ENCODE data around the gene XDH. TPM values are rescaled to one million over a fixed set of nuclear protein-coding genes. Genes with fewer than 3 reads are reported as not detected.

The XDH gene
- total and polyA plus RNA-seq, 7 experiments from 2014 or later = 0.36 TPM; not detected in 6

DNA sequence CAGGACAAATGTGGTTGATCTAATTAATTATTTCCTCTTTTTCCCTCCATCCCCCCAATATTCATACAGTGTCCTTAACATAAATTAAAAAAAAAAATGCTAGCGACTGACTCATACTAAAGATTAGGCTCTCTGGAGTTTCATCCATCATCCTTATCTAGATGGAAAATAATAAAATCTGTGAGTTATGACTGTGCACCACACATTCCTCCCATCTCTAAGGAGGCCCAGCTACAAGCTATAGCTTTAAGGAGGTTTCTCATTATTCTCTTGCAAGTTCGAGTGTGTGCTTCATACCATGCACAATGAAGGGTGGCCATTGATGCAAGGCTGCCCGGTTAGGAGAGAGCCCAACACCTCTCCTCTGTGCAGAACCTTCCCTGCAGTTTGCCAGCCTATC is 77.3 kb downstream of the XDH start:
- no peaks in the 10 kb centered on the region for H3K27me3 ChIP-seq (ENCODE audit: control insufficient read depth in 2 of 2, insufficient read depth in 2 of 2, low read length in 2 of 2)
- ATAC-seq (no peak), DNase-seq (no peak)
- H3K36me3 Mint-ChIP-seq = no peaks in the 10 kb centered on the region
- H3K4me3 Mint-ChIP-seq = no peak overlapping the region
- intact Hi-C loops (cut with micrococcal nuclease) = loop anchor here in 1 of 2 donors (10.0 kb wide), 1 partner anchor 1242 kb away; no protein-coding TSS in a partner anchor
- CTCF ChIA-PET = interaction anchor here (0.6 to 1.4 kb wide), 3 partner anchors 159 to 626 kb away, joined by 3 to 4 read pairs (median 3); no protein-coding TSS in a partner anchor
- H3K4me1 Mint-ChIP-seq = no peaks in the 10 kb centered on the region
- H3K27me3 Mint-ChIP-seq = peaks cover 0 to 20% (median 10%) of the 10 kb centered on the region in 5 donors
- no peak overlapping the region for H3K27ac Mint-ChIP-seq
- no peaks in the 10 kb centered on the region for H3K9me3 ChIP-seq (ENCODE audit: control insufficient read depth in 2 of 3, low read length in 3 of 3)
- POLR2A ChIA-PET = no interaction called here
- H3K27ac ChIP-seq (ENCODE audit: low read depth, low read length) = no peak overlapping the region
- H3K9me3 Mint-ChIP-seq = no peaks in the 10 kb centered on the region
- H3K4me3 ChIP-seq (ENCODE audit: low read length) = no peak overlapping the region
- no peaks in the 10 kb centered on the region for H3K4me1 ChIP-seq (ENCODE audit: control insufficient read depth in 2 of 2, insufficient read depth in 2 of 2, low read length in 2 of 2)
- no peaks in the 10 kb centered on the region for H3K36me3 ChIP-seq (ENCODE audit: control insufficient read depth in 2 of 3, insufficient read depth in 3 of 3, low read length in 3 of 3)

DNA sequence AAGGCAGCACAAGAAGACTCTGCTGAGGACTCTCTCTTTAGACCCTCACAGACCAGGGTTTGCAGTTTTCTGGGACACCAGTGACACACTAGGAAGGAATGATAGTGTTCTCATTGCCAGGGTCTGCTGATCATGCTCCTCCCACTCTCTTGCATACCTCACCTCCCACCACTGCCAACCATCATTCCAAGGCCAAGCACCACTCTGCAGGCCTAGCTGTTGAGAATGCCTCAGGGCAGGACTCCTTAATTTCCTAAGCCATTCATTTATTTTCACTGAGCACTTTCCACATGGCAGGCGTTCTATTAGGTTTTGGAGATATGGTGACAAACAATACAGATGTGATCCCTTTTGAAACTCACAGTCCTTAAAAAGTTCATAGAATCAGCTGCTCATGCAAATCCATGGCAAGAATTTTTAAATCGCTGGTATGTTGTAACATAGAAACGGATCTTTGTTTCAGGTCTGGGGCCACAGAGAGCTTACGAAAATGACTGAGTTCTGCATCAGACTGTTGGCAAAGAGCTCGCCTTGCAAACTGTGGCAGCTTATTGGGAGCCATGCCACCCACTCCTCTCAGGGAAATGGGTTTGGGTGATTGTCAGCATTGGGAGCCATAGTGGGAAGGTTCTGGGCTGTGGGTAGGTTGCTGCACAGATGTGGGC is 78.5 kb downstream of the XDH start:
- Mint-ChIP-seq H3K9me3 (no peaks in the 10 kb centered on the region), H3K27ac (no peak overlapping the region), H3K36me3 (no peaks in the 10 kb centered on the region), H3K27me3 (peaks cover 0 to 22% (median 9%) of the 10 kb centered on the region in 5 donors), H3K4me3 (no peak overlapping the region), H3K4me1 (no peaks in the 10 kb centered on the region)
- Histone ChIP-seq H3K27ac (ENCODE audit: low read depth, low read length) (no peak overlapping the region), H3K27me3 (ENCODE audit: control insufficient read depth in 2 of 2, insufficient read depth in 2 of 2, low read length in 2 of 2) (no peaks in the 10 kb centered on the region), H3K36me3 (ENCODE audit: control insufficient read depth in 2 of 3, insufficient read depth in 3 of 3, low read length in 3 of 3) (no peaks in the 10 kb centered on the region), H3K4me1 (ENCODE audit: control insufficient read depth in 2 of 2, insufficient read depth in 2 of 2, low read length in 2 of 2) (no peaks in the 10 kb centered on the region), H3K4me3 (ENCODE audit: low read length) (no peak overlapping the region), H3K9me3 (ENCODE audit: control insufficient read depth in 2 of 3, low read length in 3 of 3) (no peaks in the 10 kb centered on the region)
- no peak for DNase-seq
- intact Hi-C loops (cut with micrococcal nuclease) = loop anchor here in 1 of 2 donors (10.0 kb wide), 1 partner anchor 1241 kb away; no protein-coding TSS in a partner anchor
- ATAC-seq = no peak
- POLR2A ChIA-PET = no interaction called here
- CTCF ChIA-PET = interaction anchor here (0.6 to 1.4 kb wide), 3 partner anchors 250 to 1171 kb away, joined by 3 to 6 read pairs (median 4); no protein-coding TSS in a partner anchor

DNA sequence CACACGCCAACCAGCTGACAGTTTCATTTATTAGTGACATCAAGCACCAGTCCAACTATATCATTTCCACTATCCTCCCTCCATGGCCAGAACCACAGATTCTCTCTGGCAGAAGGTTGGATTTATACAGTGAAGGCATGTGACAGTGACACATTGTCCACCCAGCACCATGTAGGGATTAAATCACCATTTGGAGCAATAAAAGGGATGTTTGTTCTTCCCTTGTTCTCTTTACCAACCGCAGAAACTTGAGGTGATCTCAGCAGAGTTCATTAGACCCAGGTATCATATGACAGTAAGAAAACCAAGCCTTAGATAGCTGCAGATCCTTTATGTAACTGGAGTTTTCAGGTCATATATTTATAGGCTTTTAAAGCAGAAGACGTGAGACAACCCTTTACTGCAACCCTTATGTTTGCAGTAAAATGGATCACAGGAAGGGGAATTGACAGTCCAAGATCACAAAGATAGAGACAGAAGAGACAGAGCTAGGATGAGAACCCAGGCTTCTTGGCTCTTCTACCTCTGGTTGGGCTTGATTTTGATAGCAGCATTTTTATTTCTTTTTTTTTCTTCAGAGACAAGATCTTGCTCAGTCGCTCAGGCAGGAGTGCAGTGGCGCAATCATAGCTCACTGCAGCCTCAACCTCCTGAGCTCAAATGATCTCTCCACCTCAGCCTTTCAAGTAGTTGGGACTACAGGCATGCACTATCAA is 80.1 kb downstream of the XDH start:
- ChIA-PET POLR2A (no interaction called here), CTCF (interaction anchor here (0.8 to 3.0 kb wide), 9 partner anchors 164 to 1170 kb away, joined by 3 to 29 read pairs (median 10); no protein-coding TSS in a partner anchor)
- intact Hi-C loops (cut with micrococcal nuclease) = loop anchor here in 1 of 2 donors (10.0 kb wide), 1 partner anchor 1240 kb away; no protein-coding TSS in a partner anchor
- Mint-ChIP-seq H3K27me3 (peaks cover 0 to 26% (median 5%) of the 10 kb centered on the region in 5 donors), H3K36me3 (no peaks in the 10 kb centered on the region), H3K27ac (no peak overlapping the region), H3K4me3 (no peak overlapping the region), H3K4me1 (no peaks in the 10 kb centered on the region), H3K9me3 (no peaks in the 10 kb centered on the region)
- Histone ChIP-seq H3K36me3 (ENCODE audit: control insufficient read depth in 2 of 3, insufficient read depth in 3 of 3, low read length in 3 of 3) (no peaks in the 10 kb centered on the region), H3K4me3 (ENCODE audit: low read length) (no peak overlapping the region), H3K27ac (ENCODE audit: low read depth, low read length) (no peak overlapping the region), H3K27me3 (ENCODE audit: control insufficient read depth in 2 of 2, insufficient read depth in 2 of 2, low read length in 2 of 2) (no peaks in the 10 kb centered on the region), H3K4me1 (ENCODE audit: control insufficient read depth in 2 of 2, insufficient read depth in 2 of 2, low read length in 2 of 2) (no peaks in the 10 kb centered on the region), H3K9me3 (ENCODE audit: control insufficient read depth in 2 of 3, low read length in 3 of 3) (no peaks in the 10 kb centered on the region)
- DNase-seq = no peak
- no peak for ATAC-seq

DNA sequence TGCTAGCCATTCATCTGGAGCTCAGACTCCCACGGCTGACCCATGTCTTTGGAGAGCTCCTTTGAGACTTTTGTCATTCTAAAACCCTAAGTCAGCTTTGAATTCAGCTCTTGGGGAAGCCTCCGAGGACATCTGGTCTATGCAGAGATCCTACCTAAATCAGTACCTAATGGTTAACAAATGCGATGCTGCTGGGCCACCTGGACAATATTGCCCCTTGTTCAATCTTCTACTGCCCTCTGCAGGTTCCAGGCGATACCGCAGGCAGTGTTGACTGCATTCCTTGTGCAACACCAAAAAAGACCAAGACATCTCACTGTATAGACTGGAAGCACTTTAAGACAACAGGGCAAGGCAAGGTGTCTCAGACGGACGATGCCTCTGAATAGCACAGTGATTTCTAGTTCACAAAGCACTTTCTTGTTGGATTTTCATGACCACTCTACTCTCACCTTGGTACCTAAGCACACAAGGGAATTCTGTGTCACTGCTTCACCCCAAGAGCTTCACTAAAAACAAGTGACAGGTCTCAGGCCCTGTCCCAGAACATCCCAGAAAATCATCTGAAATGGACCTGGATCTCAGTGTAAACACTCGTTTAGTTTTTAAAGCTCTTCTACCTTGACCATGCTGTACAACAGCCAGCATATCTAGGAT is 80.9 kb downstream of the XDH start:
- Mint-ChIP-seq H3K9me3 (no peaks in the 10 kb centered on the region), H3K4me3 (no peak overlapping the region), H3K4me1 (no peaks in the 10 kb centered on the region), H3K27ac (no peak overlapping the region), H3K27me3 (peaks cover 0 to 26% (median 5%) of the 10 kb centered on the region in 5 donors), H3K36me3 (no peaks in the 10 kb centered on the region)
- ATAC-seq (peak; percentile 81), DNase-seq (peak; percentile 31 to 74 (median 67))
- intact Hi-C loops (cut with micrococcal nuclease) = loop anchor here (1.0 to 10.0 kb wide), 6 partner anchors 101 to 1239 kb away; no protein-coding TSS in a partner anchor
- ChIA-PET CTCF (interaction anchor here (0.6 to 3.0 kb wide), 19 partner anchors 10 to 1772 kb away, joined by 3 to 29 read pairs (median 4); no protein-coding TSS in a partner anchor), POLR2A (no interaction called here)
- Histone ChIP-seq H3K4me3 (ENCODE audit: low read length) (no peak overlapping the region), H3K9me3 (ENCODE audit: control insufficient read depth in 2 of 3, low read length in 3 of 3) (no peaks in the 10 kb centered on the region), H3K27me3 (ENCODE audit: control insufficient read depth in 2 of 2, insufficient read depth in 2 of 2, low read length in 2 of 2) (no peaks in the 10 kb centered on the region), H3K27ac (ENCODE audit: low read depth, low read length) (no peak overlapping the region), H3K4me1 (ENCODE audit: control insufficient read depth in 2 of 2, insufficient read depth in 2 of 2, low read length in 2 of 2) (no peaks in the 10 kb centered on the region), H3K36me3 (ENCODE audit: control insufficient read depth in 2 of 3, insufficient read depth in 3 of 3, low read length in 3 of 3) (no peaks in the 10 kb centered on the region)

DNA sequence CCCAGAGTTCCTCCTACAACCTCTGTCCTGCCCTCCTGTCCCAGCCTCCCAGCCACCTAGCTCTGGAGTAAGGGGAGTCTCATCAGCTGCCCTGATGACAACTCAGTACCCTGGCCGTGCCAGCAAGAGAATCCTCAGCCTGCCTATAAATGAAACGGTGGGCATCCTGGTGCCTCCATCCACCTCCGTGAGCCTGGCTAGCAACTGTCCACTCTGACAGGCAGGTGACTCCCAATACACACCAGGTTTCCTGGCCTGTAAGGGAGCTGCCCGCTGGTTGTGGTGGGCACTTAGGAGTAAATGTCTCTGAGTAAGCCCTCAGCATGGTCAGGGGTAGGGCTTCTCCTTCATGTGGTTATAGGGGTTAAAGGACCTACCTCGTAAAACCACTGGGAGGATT is 81.5 kb downstream of the XDH start:
- no peaks in the 10 kb centered on the region for H3K4me1 Mint-ChIP-seq
- H3K27ac Mint-ChIP-seq = no peak overlapping the region
- intact Hi-C loops (cut with micrococcal nuclease) = loop anchor here (1.0 to 10.0 kb wide), 6 partner anchors 100 to 1238 kb away; no protein-coding TSS in a partner anchor
- ChIA-PET CTCF (interaction anchor here (0.6 to 3.0 kb wide), 18 partner anchors 9 to 1771 kb away, joined by 3 to 29 read pairs (median 4); no protein-coding TSS in a partner anchor), POLR2A (no interaction called here)
- H3K4me3 ChIP-seq (ENCODE audit: low read length) = no peak overlapping the region
- no peaks in the 10 kb centered on the region for H3K4me1 ChIP-seq (ENCODE audit: control insufficient read depth in 2 of 2, insufficient read depth in 2 of 2, low read length in 2 of 2)
- ATAC-seq (no peak), DNase-seq (no peak)
- H3K36me3 Mint-ChIP-seq = no peaks in the 10 kb centered on the region
- H3K27ac ChIP-seq (ENCODE audit: low read depth, low read length) = no peak overlapping the region
- H3K36me3 ChIP-seq (ENCODE audit: control insufficient read depth in 2 of 3, insufficient read depth in 3 of 3, low read length in 3 of 3) = no peaks in the 10 kb centered on the region
- H3K27me3 Mint-ChIP-seq = peaks cover 0 to 26% (median 5%) of the 10 kb centered on the region in 5 donors
- no peaks in the 10 kb centered on the region for H3K9me3 ChIP-seq (ENCODE audit: control insufficient read depth in 2 of 3, low read length in 3 of 3)
- no peak overlapping the region for H3K4me3 Mint-ChIP-seq
- H3K27me3 ChIP-seq (ENCODE audit: control insufficient read depth in 2 of 2, insufficient read depth in 2 of 2, low read length in 2 of 2) = no peaks in the 10 kb centered on the region
- no peaks in the 10 kb centered on the region for H3K9me3 Mint-ChIP-seq

DNA sequence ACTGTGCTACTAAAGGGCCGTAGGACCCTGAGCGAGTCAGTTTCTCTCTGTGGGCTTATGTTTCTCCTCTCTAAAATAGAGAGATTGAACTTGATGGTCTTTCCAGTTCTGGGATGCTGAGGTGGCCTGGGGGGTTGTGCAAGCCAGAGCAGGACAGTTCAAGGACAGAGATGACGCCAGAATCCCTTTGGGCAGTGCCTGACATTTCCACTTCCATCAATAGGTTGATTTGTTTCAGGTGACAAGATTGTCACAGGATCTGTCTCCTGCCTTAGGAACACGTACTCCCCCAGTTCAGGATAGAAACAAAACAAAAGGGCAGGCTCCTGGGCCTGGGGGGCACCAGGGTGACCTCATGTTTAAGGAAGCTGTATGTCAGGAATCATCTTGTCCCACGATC is 82.0 kb downstream of the XDH start:
- H3K27ac Mint-ChIP-seq = no peak overlapping the region
- H3K4me1 Mint-ChIP-seq = no peaks in the 10 kb centered on the region
- H3K36me3 Mint-ChIP-seq = no peaks in the 10 kb centered on the region
- ATAC-seq = no peak
- Histone ChIP-seq H3K4me1 (ENCODE audit: control insufficient read depth in 2 of 2, insufficient read depth in 2 of 2, low read length in 2 of 2) (no peaks in the 10 kb centered on the region), H3K27me3 (ENCODE audit: control insufficient read depth in 2 of 2, insufficient read depth in 2 of 2, low read length in 2 of 2) (no peaks in the 10 kb centered on the region), H3K4me3 (ENCODE audit: low read length) (no peak overlapping the region), H3K27ac (ENCODE audit: low read depth, low read length) (no peak overlapping the region), H3K9me3 (ENCODE audit: control insufficient read depth in 2 of 3, low read length in 3 of 3) (no peaks in the 10 kb centered on the region), H3K36me3 (ENCODE audit: control insufficient read depth in 2 of 3, insufficient read depth in 3 of 3, low read length in 3 of 3) (no peaks in the 10 kb centered on the region)
- H3K27me3 Mint-ChIP-seq = peaks cover 0 to 28% (median 5%) of the 10 kb centered on the region in 5 donors
- no peak for DNase-seq
- ChIA-PET CTCF (interaction anchor here (0.8 to 3.0 kb wide), 10 partner anchors 9 to 621 kb away, joined by 3 to 29 read pairs (median 6); no protein-coding TSS in a partner anchor), POLR2A (no interaction called here)
- no peak overlapping the region for H3K4me3 Mint-ChIP-seq
- no peaks in the 10 kb centered on the region for H3K9me3 Mint-ChIP-seq
- intact Hi-C loops (cut with micrococcal nuclease) = loop anchor here (2.0 to 10.0 kb wide), 2 partner anchors 100 to 1238 kb away; no protein-coding TSS in a partner anchor
